WTC11 (cell line): ENCODE measurements around the gene NPHP3.

Experiments
- FOXJ3 ChIP-seq: sonication (generic); formaldehyde crosslinking; IDR thresholded peaks from 2 replicates; pipeline ENCODE4 v1.9.0; 2021; ENCODE audit warnings: missing genetic modification reagents, mild to moderate bottlenecking, borderline replicate concordance
- MAX ChIP-seq: sonication (generic); formaldehyde crosslinking; IDR thresholded peaks from 2 replicates; pipeline ENCODE4 v1.8.0; 2022; ENCODE audit warnings: mild to moderate bottlenecking, missing genetic modification reagents
- SOX15 ChIP-seq: fragments of 250-450 bp; sonication (Bioruptor Pico); IDR thresholded peaks from 2 replicates; pipeline ENCODE4 v1.9.0; 2021; ENCODE audit warnings: mild to moderate bottlenecking
- TP53 ChIP-seq: sonication (generic); formaldehyde crosslinking; IDR thresholded peaks from 2 replicates; pipeline ENCODE4 v1.8.1; 2023; ENCODE audit warnings: mild to moderate bottlenecking, missing genetic modification reagents
- ZNF121 ChIP-seq: sonication (generic); formaldehyde crosslinking; IDR thresholded peaks from 2 replicates; pipeline ENCODE4 v1.8.0; 2023; ENCODE audit warnings: missing genetic modification reagents
- ZNF671 ChIP-seq: fragments of 250-450 bp; sonication (Bioruptor Pico); IDR thresholded peaks from 2 replicates; pipeline ENCODE4 v1.8.0; 2021; ENCODE audit warnings: mild to moderate bottlenecking
- TF ChIP-seq, protein P1 (sequence below): fragments of 200-600 bp; IDR thresholded peaks from 2 replicates; pipeline ENCODE4 v1.8.0; 2022; ENCODE audit warnings: antibody characterized with exemption
- TF ChIP-seq, protein P2 (sequence below): sonication (generic); formaldehyde crosslinking; IDR thresholded peaks from 2 replicates; pipeline ENCODE4 v1.8.1; 2022; ENCODE audit warnings: low read depth, missing genetic modification reagents, borderline replicate concordance
- TF ChIP-seq, protein P3 (sequence below): sonication (generic); formaldehyde crosslinking; IDR thresholded peaks from 2 replicates; pipeline ENCODE4 v1.8.1; 2023; ENCODE audit warnings: mild to moderate bottlenecking, missing genetic modification reagents, moderate library complexity
- TF ChIP-seq, protein P4 (sequence below): sonication (generic); formaldehyde crosslinking; IDR thresholded peaks from 2 replicates; pipeline ENCODE4 v1.8.0; 2022; ENCODE audit warnings: mild to moderate bottlenecking, missing genetic modification reagents

DNA sequence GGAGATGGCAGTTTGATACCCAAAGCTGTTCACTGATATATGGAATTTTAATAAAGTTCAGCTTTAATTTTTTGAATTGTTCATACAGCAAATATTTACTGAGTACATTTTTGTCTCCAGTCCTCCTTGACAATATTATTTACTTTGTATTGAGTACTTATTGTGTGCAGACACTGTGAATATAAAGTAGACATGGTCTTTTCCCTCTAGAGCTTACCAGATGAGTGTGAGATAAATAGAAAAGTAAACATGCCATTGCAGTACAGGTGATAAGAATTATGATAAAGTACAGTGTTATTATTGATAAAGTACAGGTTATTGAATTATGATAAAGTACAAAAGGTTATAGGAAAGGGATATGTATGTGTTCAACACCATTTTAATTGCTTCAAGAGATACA is 60.0 kb downstream of the NPHP3 start:
- no peak for TF ChIP-seq MAX (CRISPR knock-in tag)
- TF ChIP-seq, protein P1, sequence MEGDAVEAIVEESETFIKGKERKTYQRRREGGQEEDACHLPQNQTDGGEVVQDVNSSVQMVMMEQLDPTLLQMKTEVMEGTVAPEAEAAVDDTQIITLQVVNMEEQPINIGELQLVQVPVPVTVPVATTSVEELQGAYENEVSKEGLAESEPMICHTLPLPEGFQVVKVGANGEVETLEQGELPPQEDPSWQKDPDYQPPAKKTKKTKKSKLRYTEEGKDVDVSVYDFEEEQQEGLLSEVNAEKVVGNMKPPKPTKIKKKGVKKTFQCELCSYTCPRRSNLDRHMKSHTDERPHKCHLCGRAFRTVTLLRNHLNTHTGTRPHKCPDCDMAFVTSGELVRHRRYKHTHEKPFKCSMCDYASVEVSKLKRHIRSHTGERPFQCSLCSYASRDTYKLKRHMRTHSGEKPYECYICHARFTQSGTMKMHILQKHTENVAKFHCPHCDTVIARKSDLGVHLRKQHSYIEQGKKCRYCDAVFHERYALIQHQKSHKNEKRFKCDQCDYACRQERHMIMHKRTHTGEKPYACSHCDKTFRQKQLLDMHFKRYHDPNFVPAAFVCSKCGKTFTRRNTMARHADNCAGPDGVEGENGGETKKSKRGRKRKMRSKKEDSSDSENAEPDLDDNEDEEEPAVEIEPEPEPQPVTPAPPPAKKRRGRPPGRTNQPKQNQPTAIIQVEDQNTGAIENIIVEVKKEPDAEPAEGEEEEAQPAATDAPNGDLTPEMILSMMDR, result no peak
- TF ChIP-seq FOXJ3 (CRISPR knock-in tag), result no peak
- TF ChIP-seq, protein P2, sequence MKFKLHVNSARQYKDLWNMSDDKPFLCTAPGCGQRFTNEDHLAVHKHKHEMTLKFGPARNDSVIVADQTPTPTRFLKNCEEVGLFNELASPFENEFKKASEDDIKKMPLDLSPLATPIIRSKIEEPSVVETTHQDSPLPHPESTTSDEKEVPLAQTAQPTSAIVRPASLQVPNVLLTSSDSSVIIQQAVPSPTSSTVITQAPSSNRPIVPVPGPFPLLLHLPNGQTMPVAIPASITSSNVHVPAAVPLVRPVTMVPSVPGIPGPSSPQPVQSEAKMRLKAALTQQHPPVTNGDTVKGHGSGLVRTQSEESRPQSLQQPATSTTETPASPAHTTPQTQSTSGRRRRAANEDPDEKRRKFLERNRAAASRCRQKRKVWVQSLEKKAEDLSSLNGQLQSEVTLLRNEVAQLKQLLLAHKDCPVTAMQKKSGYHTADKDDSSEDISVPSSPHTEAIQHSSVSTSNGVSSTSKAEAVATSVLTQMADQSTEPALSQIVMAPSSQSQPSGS, result no peak
- TF ChIP-seq, protein P3, sequence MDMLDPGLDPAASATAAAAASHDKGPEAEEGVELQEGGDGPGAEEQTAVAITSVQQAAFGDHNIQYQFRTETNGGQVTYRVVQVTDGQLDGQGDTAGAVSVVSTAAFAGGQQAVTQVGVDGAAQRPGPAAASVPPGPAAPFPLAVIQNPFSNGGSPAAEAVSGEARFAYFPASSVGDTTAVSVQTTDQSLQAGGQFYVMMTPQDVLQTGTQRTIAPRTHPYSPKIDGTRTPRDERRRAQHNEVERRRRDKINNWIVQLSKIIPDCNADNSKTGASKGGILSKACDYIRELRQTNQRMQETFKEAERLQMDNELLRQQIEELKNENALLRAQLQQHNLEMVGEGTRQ (CRISPR knock-in tag), result no peak
- no peak for TF ChIP-seq ZNF121 (CRISPR knock-in tag)
- TF ChIP-seq SOX15, result no peak
- TF ChIP-seq, protein P4, sequence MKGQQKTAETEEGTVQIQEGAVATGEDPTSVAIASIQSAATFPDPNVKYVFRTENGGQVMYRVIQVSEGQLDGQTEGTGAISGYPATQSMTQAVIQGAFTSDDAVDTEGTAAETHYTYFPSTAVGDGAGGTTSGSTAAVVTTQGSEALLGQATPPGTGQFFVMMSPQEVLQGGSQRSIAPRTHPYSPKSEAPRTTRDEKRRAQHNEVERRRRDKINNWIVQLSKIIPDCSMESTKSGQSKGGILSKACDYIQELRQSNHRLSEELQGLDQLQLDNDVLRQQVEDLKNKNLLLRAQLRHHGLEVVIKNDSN (CRISPR knock-in tag), result no peak
- TF ChIP-seq ZNF671 (CRISPR knock-in tag), result no peak
- TF ChIP-seq TP53 (CRISPR knock-in tag), result no peak
